HepG2 (cell line): Measurements from ENCODE around the gene MSL3B.

Experiments
- E2F5 ChIP-seq: sonication (generic); formaldehyde crosslinking; conservative IDR thresholded peaks from 2 replicates; pipeline ENCODE4 v1.4.0; 2020; ENCODE audit warnings: missing genetic modification reagents
- FOXK1 ChIP-seq: sonication (generic); formaldehyde crosslinking; IDR thresholded peaks from 2 replicates; pipeline ENCODE4 v1.4.0; 2020; ENCODE audit warnings: low read depth, missing genetic modification reagents, borderline replicate concordance
- GABPA ChIP-seq, 2 experiments: IDR thresholded peaks; 2 replicates each; pipeline ENCODE4 v1.6.1; 2011 to 2016; ENCODE audit warnings: low read depth in 2 of 2, low read length in 1 of 2, missing biosample characterization in 1 of 2, missing genetic modification characterization in 1 of 2
- HOXA5 ChIP-seq: sonication (generic); formaldehyde crosslinking; IDR thresholded peaks from 2 replicates; pipeline ENCODE4 v1.4.0; 2020; ENCODE audit warnings: missing genetic modification reagents
- KLF16 ChIP-seq, 2 experiments: sonication (generic) in 1 of 2; formaldehyde crosslinking in 1 of 2; IDR thresholded peaks; 2 replicates each; pipeline versions ENCODE4 v1.6.1 to v1.8.0; 2016 to 2023; ENCODE audit warnings: missing genetic modification reagents in 2 of 2, missing compliant biosample characterization in 1 of 2
- KMT2B ChIP-seq: IDR thresholded peaks from 2 replicates; pipeline ENCODE4 v1.6.1; 2016; ENCODE audit warnings: missing genetic modification reagents, missing compliant biosample characterization
- MED1 ChIP-seq: sonication (generic); formaldehyde crosslinking; IDR thresholded peaks from 2 replicates; pipeline ENCODE4 v1.4.0; 2020; ENCODE audit warnings: missing genetic modification reagents
- MIER2 ChIP-seq: IDR thresholded peaks from 2 replicates; pipeline ENCODE4 v1.6.1; 2016; ENCODE audit warnings: missing biosample characterization, missing genetic modification reagents
- SSRP1 ChIP-seq: IDR thresholded peaks from 2 replicates; pipeline ENCODE4 v1.6.1; 2016; ENCODE audit warnings: control low read depth
- ZNF101 ChIP-seq: sonication (generic); formaldehyde crosslinking; IDR thresholded peaks from 2 replicates; pipeline ENCODE4 v1.4.0; 2020; ENCODE audit warnings: mild to moderate bottlenecking, low read depth, missing genetic modification reagents, borderline replicate concordance
- ZNF256 ChIP-seq: sonication (generic); formaldehyde crosslinking; conservative IDR thresholded peaks from 2 replicates; pipeline ENCODE4 v1.4.0; 2020; ENCODE audit warnings: missing genetic modification reagents
- ZNF431 ChIP-seq: sonication (generic); formaldehyde crosslinking; IDR thresholded peaks from 2 replicates; pipeline ENCODE4 v1.9.0; 2022; ENCODE audit warnings: missing genetic modification reagents, low read depth, mild to moderate bottlenecking, borderline replicate concordance
- ZNF605 ChIP-seq: sonication (generic); formaldehyde crosslinking; IDR thresholded peaks from 2 replicates; pipeline ENCODE4 v1.8.0; 2022; ENCODE audit warnings: mild to moderate bottlenecking, missing genetic modification reagents
- ZNF749 ChIP-seq: sonication (generic); formaldehyde crosslinking; IDR thresholded peaks from 2 replicates; pipeline ENCODE4 v1.8.0; 2022; ENCODE audit warnings: mild to moderate bottlenecking, missing genetic modification reagents, moderate library complexity, borderline replicate concordance
- TF ChIP-seq, protein P1 (sequence below): sonication (generic); formaldehyde crosslinking; IDR thresholded peaks from 2 replicates; pipeline ENCODE4 v1.4.0; 2020; ENCODE audit warnings: missing genetic modification reagents, borderline replicate concordance
- TF ChIP-seq, protein P2 (sequence below): sonication (generic); formaldehyde crosslinking; IDR thresholded peaks from 2 replicates; pipeline ENCODE4 v1.9.0; 2021; ENCODE audit warnings: mild to moderate bottlenecking, missing genetic modification reagents
- TF ChIP-seq, protein P3 (sequence below): sonication (generic); formaldehyde crosslinking; IDR thresholded peaks from 2 replicates; pipeline ENCODE4 v1.4.0; 2020; ENCODE audit warnings: missing genetic modification reagents, borderline replicate concordance

The MSL3B gene

GRCh38 chr2:233912691-233913423, 44.7 kb upstream of the MSL3B start (continued):
- TF ChIP-seq, protein P1, sequence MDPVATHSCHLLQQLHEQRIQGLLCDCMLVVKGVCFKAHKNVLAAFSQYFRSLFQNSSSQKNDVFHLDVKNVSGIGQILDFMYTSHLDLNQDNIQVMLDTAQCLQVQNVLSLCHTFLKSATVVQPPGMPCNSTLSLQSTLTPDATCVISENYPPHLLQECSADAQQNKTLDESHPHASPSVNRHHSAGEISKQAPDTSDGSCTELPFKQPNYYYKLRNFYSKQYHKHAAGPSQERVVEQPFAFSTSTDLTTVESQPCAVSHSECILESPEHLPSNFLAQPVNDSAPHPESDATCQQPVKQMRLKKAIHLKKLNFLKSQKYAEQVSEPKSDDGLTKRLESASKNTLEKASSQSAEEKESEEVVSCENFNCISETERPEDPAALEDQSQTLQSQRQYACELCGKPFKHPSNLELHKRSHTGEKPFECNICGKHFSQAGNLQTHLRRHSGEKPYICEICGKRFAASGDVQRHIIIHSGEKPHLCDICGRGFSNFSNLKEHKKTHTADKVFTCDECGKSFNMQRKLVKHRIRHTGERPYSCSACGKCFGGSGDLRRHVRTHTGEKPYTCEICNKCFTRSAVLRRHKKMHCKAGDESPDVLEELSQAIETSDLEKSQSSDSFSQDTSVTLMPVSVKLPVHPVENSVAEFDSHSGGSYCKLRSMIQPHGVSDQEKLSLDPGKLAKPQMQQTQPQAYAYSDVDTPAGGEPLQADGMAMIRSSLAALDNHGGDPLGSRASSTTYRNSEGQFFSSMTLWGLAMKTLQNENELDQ (CRISPR knock-in tag), result 0 out of 2 replicates have a peak, but pooled peaks have one; percentile 43
- TF ChIP-seq MIER2 (CRISPR knock-in tag) (peak; percentile 99), GABPA (IDR thresholded peaks at IDR 0.05; ENCODE audit: low read depth, low read length) (0 out of 2 replicates have a peak, but pooled peaks have one; percentile 15), GABPA (CRISPR knock-in tag; IDR thresholded peaks at IDR 0.05; ENCODE audit: low read depth) (peak; percentile 40; the same call in 1 of the 2 replicates), FOXK1 (CRISPR knock-in tag) (peak; percentile 23; the same call in 1 of the 2 replicates), SSRP1 (CRISPR knock-in tag) (no peak), MED1 (peak; percentile 39; the same call in 1 of the 2 replicates), E2F5 (0 out of 2 replicates have a peak, but pooled peaks have one; percentile 53), HOXA5 (peak; percentile 76; the same call in 1 of the 2 replicates), ZNF256 (CRISPR knock-in tag) (peak; percentile 58; the same call in 1 of the 2 replicates), ZNF605 (CRISPR knock-in tag) (peak; percentile 79; the same call in 1 of the 2 replicates), ZNF101 (no peak), KMT2B (CRISPR knock-in tag) (peak; percentile 52; the same call in 1 of the 2 replicates), ZNF431 (CRISPR knock-in tag) (no peak), KLF16 (CRISPR knock-in tag; IDR thresholded peaks at IDR 0.05) (peak in 1 of 2 experiments; percentile 58; a peak in 1 of 4 replicates), ZNF749 (0 out of 2 replicates have a peak, but pooled peaks have one; percentile 51)
- TF ChIP-seq, protein P2, sequence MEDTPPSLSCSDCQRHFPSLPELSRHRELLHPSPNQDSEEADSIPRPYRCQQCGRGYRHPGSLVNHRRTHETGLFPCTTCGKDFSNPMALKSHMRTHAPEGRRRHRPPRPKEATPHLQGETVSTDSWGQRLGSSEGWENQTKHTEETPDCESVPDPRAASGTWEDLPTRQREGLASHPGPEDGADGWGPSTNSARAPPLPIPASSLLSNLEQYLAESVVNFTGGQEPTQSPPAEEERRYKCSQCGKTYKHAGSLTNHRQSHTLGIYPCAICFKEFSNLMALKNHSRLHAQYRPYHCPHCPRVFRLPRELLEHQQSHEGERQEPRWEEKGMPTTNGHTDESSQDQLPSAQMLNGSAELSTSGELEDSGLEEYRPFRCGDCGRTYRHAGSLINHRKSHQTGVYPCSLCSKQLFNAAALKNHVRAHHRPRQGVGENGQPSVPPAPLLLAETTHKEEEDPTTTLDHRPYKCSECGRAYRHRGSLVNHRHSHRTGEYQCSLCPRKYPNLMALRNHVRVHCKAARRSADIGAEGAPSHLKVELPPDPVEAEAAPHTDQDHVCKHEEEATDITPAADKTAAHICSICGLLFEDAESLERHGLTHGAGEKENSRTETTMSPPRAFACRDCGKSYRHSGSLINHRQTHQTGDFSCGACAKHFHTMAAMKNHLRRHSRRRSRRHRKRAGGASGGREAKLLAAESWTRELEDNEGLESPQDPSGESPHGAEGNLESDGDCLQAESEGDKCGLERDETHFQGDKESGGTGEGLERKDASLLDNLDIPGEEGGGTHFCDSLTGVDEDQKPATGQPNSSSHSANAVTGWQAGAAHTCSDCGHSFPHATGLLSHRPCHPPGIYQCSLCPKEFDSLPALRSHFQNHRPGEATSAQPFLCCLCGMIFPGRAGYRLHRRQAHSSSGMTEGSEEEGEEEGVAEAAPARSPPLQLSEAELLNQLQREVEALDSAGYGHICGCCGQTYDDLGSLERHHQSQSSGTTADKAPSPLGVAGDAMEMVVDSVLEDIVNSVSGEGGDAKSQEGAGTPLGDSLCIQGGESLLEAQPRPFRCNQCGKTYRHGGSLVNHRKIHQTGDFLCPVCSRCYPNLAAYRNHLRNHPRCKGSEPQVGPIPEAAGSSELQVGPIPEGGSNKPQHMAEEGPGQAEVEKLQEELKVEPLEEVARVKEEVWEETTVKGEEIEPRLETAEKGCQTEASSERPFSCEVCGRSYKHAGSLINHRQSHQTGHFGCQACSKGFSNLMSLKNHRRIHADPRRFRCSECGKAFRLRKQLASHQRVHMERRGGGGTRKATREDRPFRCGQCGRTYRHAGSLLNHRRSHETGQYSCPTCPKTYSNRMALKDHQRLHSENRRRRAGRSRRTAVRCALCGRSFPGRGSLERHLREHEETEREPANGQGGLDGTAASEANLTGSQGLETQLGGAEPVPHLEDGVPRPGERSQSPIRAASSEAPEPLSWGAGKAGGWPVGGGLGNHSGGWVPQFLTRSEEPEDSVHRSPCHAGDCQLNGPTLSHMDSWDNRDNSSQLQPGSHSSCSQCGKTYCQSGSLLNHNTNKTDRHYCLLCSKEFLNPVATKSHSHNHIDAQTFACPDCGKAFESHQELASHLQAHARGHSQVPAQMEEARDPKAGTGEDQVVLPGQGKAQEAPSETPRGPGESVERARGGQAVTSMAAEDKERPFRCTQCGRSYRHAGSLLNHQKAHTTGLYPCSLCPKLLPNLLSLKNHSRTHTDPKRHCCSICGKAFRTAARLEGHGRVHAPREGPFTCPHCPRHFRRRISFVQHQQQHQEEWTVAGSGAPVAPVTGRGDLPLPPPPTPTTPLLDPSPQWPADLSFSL (CRISPR knock-in tag), result no peak
- TF ChIP-seq, protein P3, sequence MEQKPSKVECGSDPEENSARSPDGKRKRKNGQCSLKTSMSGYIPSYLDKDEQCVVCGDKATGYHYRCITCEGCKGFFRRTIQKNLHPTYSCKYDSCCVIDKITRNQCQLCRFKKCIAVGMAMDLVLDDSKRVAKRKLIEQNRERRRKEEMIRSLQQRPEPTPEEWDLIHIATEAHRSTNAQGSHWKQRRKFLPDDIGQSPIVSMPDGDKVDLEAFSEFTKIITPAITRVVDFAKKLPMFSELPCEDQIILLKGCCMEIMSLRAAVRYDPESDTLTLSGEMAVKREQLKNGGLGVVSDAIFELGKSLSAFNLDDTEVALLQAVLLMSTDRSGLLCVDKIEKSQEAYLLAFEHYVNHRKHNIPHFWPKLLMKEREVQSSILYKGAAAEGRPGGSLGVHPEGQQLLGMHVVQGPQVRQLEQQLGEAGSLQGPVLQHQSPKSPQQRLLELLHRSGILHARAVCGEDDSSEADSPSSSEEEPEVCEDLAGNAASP (CRISPR knock-in tag), result 0 out of 2 replicates have a peak, but pooled peaks have one; percentile 54
